ENCODE results near the gene C17orf75. TPM values are rescaled to one million over a fixed set of nuclear protein-coding genes. Genes with fewer than 3 reads are reported as not detected.

Gene C17orf75
- total RNA-seq, 1 donor from 2014 or later = 16.2 TPM

GRCh38 chr17:32288615-32289014 lies 53.4 kb downstream of the C17orf75 start:
- H3K9me3 Mint-ChIP-seq (ENCODE audit: unreplicated experiment) = no peaks in the 10 kb centered on the region
- Histone ChIP-seq H2AFZ (ENCODE audit: low read depth, low read length) (no peak overlapping the region), H3K4me3 (ENCODE audit: insufficient read depth, low read depth, low read length) (no peak overlapping the region), H3K79me2 (ENCODE audit: insufficient read depth, low read length) (no peaks in the 10 kb centered on the region), H3K27ac (ENCODE audit: low read depth, low read length) (no peak overlapping the region), H4K20me1 (ENCODE audit: insufficient read depth, low read length) (no peaks in the 10 kb centered on the region), H3K9ac (ENCODE audit: low read length) (no peak overlapping the region), H3K36me3 (ENCODE audit: insufficient read depth, low read length) (no peaks in the 10 kb centered on the region), H3K4me2 (ENCODE audit: low read length) (no peak overlapping the region), H3K9me3 (ENCODE audit: insufficient read depth, low read depth, low read length) (no peaks in the 10 kb centered on the region), H3K4me1 (ENCODE audit: insufficient read depth, low read length) (peaks cover 6% of the 10 kb centered on the region), H3K27me3 (ENCODE audit: insufficient read depth, low read length) (peaks cover 5% of the 10 kb centered on the region)
- peaks cover 35% of the 10 kb centered on the region for H3K27me3 Mint-ChIP-seq (ENCODE audit: low read depth, unreplicated experiment)
- no peak overlapping the region for H3K27ac Mint-ChIP-seq (ENCODE audit: unreplicated experiment)
- FAIRE-seq = no peak
- no peak overlapping the region for H3K4me3 Mint-ChIP-seq (ENCODE audit: unreplicated experiment)
- DNase-seq (ENCODE audit: low read depth) = no peak
- H3K36me3 Mint-ChIP-seq (ENCODE audit: low read depth, unreplicated experiment) = no peaks in the 10 kb centered on the region
- TF ChIP-seq CTCF (IDR thresholded peaks at IDR 0.05; ENCODE audit: insufficient read depth, low read depth, low read length) (no peak), EZH2 (IDR thresholded peaks at IDR 0.05; ENCODE audit: insufficient read depth, low read length) (no peak)
- H3K4me1 Mint-ChIP-seq (ENCODE audit: low read depth, unreplicated experiment) = peaks cover 8% of the 10 kb centered on the region

- Histone ChIP-seq H3K4me1 (ENCODE audit: insufficient read depth, low read length) (peaks cover 7% of the 10 kb centered on the region), H3K9ac (ENCODE audit: low read length) (no peak overlapping the region), H3K79me2 (ENCODE audit: insufficient read depth, low read length) (no peaks in the 10 kb centered on the region), H2AFZ (ENCODE audit: low read depth, low read length) (no peak overlapping the region), H3K27me3 (ENCODE audit: insufficient read depth, low read length) (peaks cover 5% of the 10 kb centered on the region), H3K36me3 (ENCODE audit: insufficient read depth, low read length) (no peaks in the 10 kb centered on the region), H3K27ac (ENCODE audit: low read depth, low read length) (no peak overlapping the region), H3K4me2 (ENCODE audit: low read length) (no peak overlapping the region), H4K20me1 (ENCODE audit: insufficient read depth, low read length) (no peaks in the 10 kb centered on the region), H3K4me3 (ENCODE audit: insufficient read depth, low read depth, low read length) (no peak overlapping the region), H3K9me3 (ENCODE audit: insufficient read depth, low read depth, low read length) (no peaks in the 10 kb centered on the region)
- Mint-ChIP-seq H3K36me3 (ENCODE audit: low read depth, unreplicated experiment) (no peaks in the 10 kb centered on the region), H3K4me3 (ENCODE audit: unreplicated experiment) (no peak overlapping the region), H3K27me3 (ENCODE audit: low read depth, unreplicated experiment) (peaks cover 37% of the 10 kb centered on the region), H3K27ac (ENCODE audit: unreplicated experiment) (no peak overlapping the region), H3K9me3 (ENCODE audit: unreplicated experiment) (no peaks in the 10 kb centered on the region), H3K4me1 (ENCODE audit: low read depth, unreplicated experiment) (peaks cover 9% of the 10 kb centered on the region)
- TF ChIP-seq EZH2 (IDR thresholded peaks at IDR 0.05; ENCODE audit: insufficient read depth, low read length) (no peak), CTCF (IDR thresholded peaks at IDR 0.05; ENCODE audit: insufficient read depth, low read depth, low read length) (no peak)
- FAIRE-seq (no peak), DNase-seq (ENCODE audit: low read depth) (no peak)
These were observed 54.0 kb downstream of the C17orf75 start for GRCh38 chr17:32287804-32288511.

GRCh38 chr17:32286518-32286900 lies 55.5 kb downstream of the C17orf75 start:
- Histone ChIP-seq H3K36me3 (ENCODE audit: insufficient read depth, low read length) (no peaks in the 10 kb centered on the region), H3K27ac (ENCODE audit: low read depth, low read length) (no peak overlapping the region), H3K4me1 (ENCODE audit: insufficient read depth, low read length) (peaks cover 7% of the 10 kb centered on the region), H3K4me2 (ENCODE audit: low read length) (no peak overlapping the region), H3K79me2 (ENCODE audit: insufficient read depth, low read length) (no peaks in the 10 kb centered on the region), H4K20me1 (ENCODE audit: insufficient read depth, low read length) (no peaks in the 10 kb centered on the region), H2AFZ (ENCODE audit: low read depth, low read length) (no peak overlapping the region), H3K4me3 (ENCODE audit: insufficient read depth, low read depth, low read length) (no peak overlapping the region), H3K9ac (ENCODE audit: low read length) (no peak overlapping the region), H3K9me3 (ENCODE audit: insufficient read depth, low read depth, low read length) (no peaks in the 10 kb centered on the region), H3K27me3 (ENCODE audit: insufficient read depth, low read length) (peaks cover 5% of the 10 kb centered on the region)
- TF ChIP-seq EZH2 (IDR thresholded peaks at IDR 0.05; ENCODE audit: insufficient read depth, low read length) (no peak), CTCF (IDR thresholded peaks at IDR 0.05; ENCODE audit: insufficient read depth, low read depth, low read length) (no peak)
- Mint-ChIP-seq H3K27me3 (ENCODE audit: low read depth, unreplicated experiment) (peaks cover 32% of the 10 kb centered on the region), H3K4me3 (ENCODE audit: unreplicated experiment) (no peak overlapping the region), H3K4me1 (ENCODE audit: low read depth, unreplicated experiment) (peaks cover 9% of the 10 kb centered on the region), H3K36me3 (ENCODE audit: low read depth, unreplicated experiment) (no peaks in the 10 kb centered on the region), H3K27ac (ENCODE audit: unreplicated experiment) (no peak overlapping the region), H3K9me3 (ENCODE audit: unreplicated experiment) (no peaks in the 10 kb centered on the region)
- FAIRE-seq (no peak), DNase-seq (ENCODE audit: low read depth) (no peak)

Data from astrocyte (in vitro differentiated cells and primary cell).